ENCODE results near the gene TPK1.

The TPK1 gene

GRCh38 chr7:144519925-144520324, 315.9 kb downstream of the TPK1 start:
- DNase-seq: no peak

- DNase-seq: no peak
Observed at GRCh38 chr7:144518360-144518759, 317.5 kb downstream of the TPK1 start.

- no peak for DNase-seq
Observed at GRCh38 chr7:144517749-144518148, 318.1 kb downstream of the TPK1 start.

GRCh38 chr7:144516729-144517525, 318.9 kb downstream of the TPK1 start:
- no peak for DNase-seq

GRCh38 chr7:144513334-144513733, 322.5 kb downstream of the TPK1 start:
- DNase-seq: no peak

- no peak for DNase-seq
Observed at GRCh38 chr7:144510621-144511020, 325.2 kb downstream of the TPK1 start.

GRCh38 chr7:144508702-144509101, 327.2 kb downstream of the TPK1 start:
- no peak for DNase-seq

GRCh38 chr7:144503215-144503614, 332.6 kb downstream of the TPK1 start:
- no peak for DNase-seq

GRCh38 chr7:144500225-144500624, 335.6 kb downstream of the TPK1 start:
- no peak for DNase-seq

GRCh38 chr7:144497282-144497681, 338.6 kb downstream of the TPK1 start:
- no peak for DNase-seq

GRCh38 chr7:144494355-144494754, 341.5 kb downstream of the TPK1 start:
- no peak for DNase-seq

GRCh38 chr7:144489504-144489903, 346.3 kb downstream of the TPK1 start:
- DNase-seq: no peak

GRCh38 chr7:144488977-144489376, 346.9 kb downstream of the TPK1 start:
- no peak for DNase-seq

- DNase-seq: no peak
Observed at GRCh38 chr7:144487901-144488300, 348.0 kb downstream of the TPK1 start.

GRCh38 chr7:144484445-144484844, 351.4 kb downstream of the TPK1 start:
- no peak for DNase-seq

- DNase-seq: no peak
Observed at GRCh38 chr7:144483189-144483588, 352.7 kb downstream of the TPK1 start.

GRCh38 chr7:144481833-144482232, 354.0 kb downstream of the TPK1 start:
- DNase-seq: no peak

GRCh38 chr7:144477348-144477747, 358.5 kb downstream of the TPK1 start:
- DNase-seq: no peak

GRCh38 chr7:144474800-144475615, 360.8 kb downstream of the TPK1 start:
- DNase-seq: no peak

- DNase-seq: no peak
Observed at GRCh38 chr7:144474363-144474762, 361.5 kb downstream of the TPK1 start.

GRCh38 chr7:144473908-144474307, 361.9 kb downstream of the TPK1 start:
- no peak for DNase-seq

- no peak for DNase-seq
Observed at GRCh38 chr7:144470078-144470477, 365.8 kb downstream of the TPK1 start.

GRCh38 chr7:144468990-144469732, 366.7 kb downstream of the TPK1 start:
- no peak for DNase-seq

GRCh38 chr7:144459635-144460034, 376.2 kb downstream of the TPK1 start:
- DNase-seq: no peak
